ENCODE measurements around the gene SMAD4.

Gene SMAD4

GRCh38 chr18:51044928-51045585 lies 15.0 kb downstream of the SMAD4 start:
- TF ChIP-seq CREB1 (IDR thresholded peaks at IDR 0.05; ENCODE audit: low read depth) (no peak), ZBTB7A (IDR thresholded peaks at IDR 0.05; ENCODE audit: low read depth) (no peak), REST (IDR thresholded peaks at IDR 0.05; ENCODE audit: low read depth) (no peak), TEAD4 (IDR thresholded peaks at IDR 0.05) (no peak), NFIC (IDR thresholded peaks at IDR 0.05) (no peak), MAX (IDR thresholded peaks at IDR 0.05) (no peak), CEBPB (IDR thresholded peaks at IDR 0.05) (no peak), EGR1 (IDR thresholded peaks at IDR 0.05) (no peak), RAD21 (IDR thresholded peaks at IDR 0.05; ENCODE audit: low read depth) (no peak)

DNA sequence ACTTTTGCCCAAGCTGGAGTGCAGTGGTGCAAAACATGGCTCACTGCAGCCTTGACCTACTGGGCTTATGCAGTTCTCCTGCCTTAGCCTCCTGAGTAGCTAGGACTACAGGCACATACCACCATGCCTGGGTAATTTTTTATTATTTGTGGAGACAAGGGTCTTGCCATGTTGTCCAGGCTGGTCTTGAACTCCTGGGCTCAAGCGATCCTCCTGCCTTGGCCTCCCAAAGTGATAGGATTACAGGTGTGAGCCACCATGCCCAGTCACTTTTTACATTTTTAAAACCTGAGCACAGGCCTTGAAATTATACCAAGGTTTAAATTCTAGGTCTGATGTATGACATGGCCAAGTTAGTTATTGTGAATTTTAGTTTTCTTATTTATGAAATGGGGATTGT lies 18.2 kb downstream of the SMAD4 start:
- TF ChIP-seq TEAD4 (IDR thresholded peaks at IDR 0.05) (no peak), MAX (IDR thresholded peaks at IDR 0.05) (no peak), EP300 (IDR thresholded peaks at IDR 0.05; ENCODE audit: borderline replicate concordance) (no peak), YY1 (IDR thresholded peaks at IDR 0.05; ENCODE audit: low read depth) (no peak), CREB1 (IDR thresholded peaks at IDR 0.05; ENCODE audit: low read depth) (no peak)

- TF ChIP-seq USF1 (IDR thresholded peaks at IDR 0.05) (no peak), CEBPB (IDR thresholded peaks at IDR 0.05) (no peak), ZBTB7A (IDR thresholded peaks at IDR 0.05; ENCODE audit: low read depth) (no peak), TEAD4 (IDR thresholded peaks at IDR 0.05) (no peak), YY1 (IDR thresholded peaks at IDR 0.05; ENCODE audit: low read depth) (no peak), MAX (IDR thresholded peaks at IDR 0.05) (no peak), CREB1 (IDR thresholded peaks at IDR 0.05; ENCODE audit: low read depth) (no peak), NFIC (IDR thresholded peaks at IDR 0.05) (no peak), EGR1 (IDR thresholded peaks at IDR 0.05) (no peak), EP300 (IDR thresholded peaks at IDR 0.05; ENCODE audit: borderline replicate concordance) (no peak), REST (IDR thresholded peaks at IDR 0.05; ENCODE audit: low read depth) (no peak), RAD21 (IDR thresholded peaks at IDR 0.05; ENCODE audit: low read depth) (no peak), FOXM1 (IDR thresholded peaks at IDR 0.05; ENCODE audit: borderline replicate concordance, low read depth) (no peak), TAF1 (IDR thresholded peaks at IDR 0.05; ENCODE audit: low read depth) (no peak), TCF12 (IDR thresholded peaks at IDR 0.05; ENCODE audit: low read depth) (no peak)
Measured at GRCh38 chr18:51049137-51049536, 19.1 kb downstream of the SMAD4 start.

DNA sequence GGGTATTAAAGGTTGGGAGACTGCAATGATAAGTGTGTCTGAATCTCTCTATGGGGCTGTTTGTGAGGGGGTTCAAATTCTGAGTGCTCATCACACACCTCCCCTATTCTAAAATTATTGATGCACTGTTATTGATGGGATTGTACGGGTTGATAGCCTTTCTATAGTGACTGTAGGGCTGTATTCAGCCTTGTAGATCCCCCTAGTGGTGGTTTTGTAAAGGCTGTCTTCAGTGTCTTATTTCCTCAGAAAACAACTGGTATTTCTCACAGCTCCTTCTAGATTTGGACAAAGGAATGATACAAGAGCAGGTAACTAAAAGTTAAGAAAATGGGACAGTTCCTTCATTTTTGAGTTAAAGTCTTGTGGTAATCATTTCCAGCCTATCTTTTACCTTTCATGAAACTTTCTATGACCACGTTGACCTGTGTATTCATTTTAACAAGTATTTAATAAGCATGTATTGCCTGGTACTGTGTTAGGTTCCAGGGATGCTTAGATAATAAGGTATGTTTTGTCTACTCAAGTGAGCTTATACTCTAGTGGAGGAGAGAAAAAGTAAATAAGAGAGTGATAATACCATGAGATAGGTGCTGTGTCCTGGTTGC lies 21.2 kb downstream of the SMAD4 start:
- TF ChIP-seq RAD21 (IDR thresholded peaks at IDR 0.05; ENCODE audit: low read depth) (peak; percentile 66), NFIC (IDR thresholded peaks at IDR 0.05) (no peak)

DNA sequence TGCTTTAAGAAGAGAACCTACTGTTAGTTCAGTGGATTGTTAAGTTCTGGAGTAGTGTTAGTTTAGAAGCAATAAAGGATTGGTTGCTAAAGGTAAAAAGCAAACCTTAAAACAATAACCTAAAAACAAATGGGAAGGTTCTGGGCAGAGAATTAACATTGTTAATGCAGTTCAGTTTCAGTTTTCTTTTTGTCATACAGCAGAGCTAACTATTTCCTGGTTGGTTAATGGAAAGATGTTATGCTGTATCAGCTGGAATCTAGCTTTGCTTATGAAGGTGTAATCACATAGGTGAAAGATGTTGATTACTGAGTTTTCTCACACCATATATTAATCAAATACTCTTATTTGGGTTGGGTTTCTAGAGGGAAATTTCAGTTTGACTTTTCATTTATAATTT lies 23.8 kb downstream of the SMAD4 start:
- TF ChIP-seq FOXM1 (IDR thresholded peaks at IDR 0.05; ENCODE audit: borderline replicate concordance, low read depth): no peak

DNA sequence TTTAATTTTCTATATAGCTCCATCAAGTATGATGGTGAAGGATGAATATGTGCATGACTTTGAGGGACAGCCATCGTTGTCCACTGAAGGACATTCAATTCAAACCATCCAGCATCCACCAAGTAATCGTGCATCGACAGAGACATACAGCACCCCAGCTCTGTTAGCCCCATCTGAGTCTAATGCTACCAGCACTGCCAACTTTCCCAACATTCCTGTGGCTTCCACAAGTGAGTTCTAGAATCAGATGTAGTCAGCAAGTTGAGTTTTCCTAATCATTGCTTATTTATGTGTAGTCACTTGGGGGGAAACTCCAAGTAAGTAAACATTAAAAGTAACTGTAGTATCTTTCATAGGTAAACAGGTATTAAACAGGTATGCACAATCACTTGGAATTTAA lies 24.8 kb downstream of the SMAD4 start:
- no peak for TF ChIP-seq MAX (IDR thresholded peaks at IDR 0.05)
- no peak for TF ChIP-seq TAF1 (IDR thresholded peaks at IDR 0.05; ENCODE audit: low read depth)
- no peak for TF ChIP-seq ZBTB7A (IDR thresholded peaks at IDR 0.05; ENCODE audit: low read depth)
- TF ChIP-seq FOXM1 (IDR thresholded peaks at IDR 0.05; ENCODE audit: borderline replicate concordance, low read depth): no peak
- no peak for TF ChIP-seq REST (IDR thresholded peaks at IDR 0.05; ENCODE audit: low read depth)
- no peak for TF ChIP-seq USF1 (IDR thresholded peaks at IDR 0.05)
- no peak for TF ChIP-seq CREB1 (IDR thresholded peaks at IDR 0.05; ENCODE audit: low read depth)
- TF ChIP-seq EGR1 (IDR thresholded peaks at IDR 0.05): no peak
- no peak for TF ChIP-seq CEBPB (IDR thresholded peaks at IDR 0.05)
- TF ChIP-seq YY1 (IDR thresholded peaks at IDR 0.05; ENCODE audit: low read depth): no peak
- no peak for TF ChIP-seq NFIC (IDR thresholded peaks at IDR 0.05)
- no peak for TF ChIP-seq TCF12 (IDR thresholded peaks at IDR 0.05; ENCODE audit: low read depth)
- no peak for TF ChIP-seq TEAD4 (IDR thresholded peaks at IDR 0.05)
- no peak for TF ChIP-seq EP300 (IDR thresholded peaks at IDR 0.05; ENCODE audit: borderline replicate concordance)
- TF ChIP-seq RAD21 (IDR thresholded peaks at IDR 0.05; ENCODE audit: low read depth): no peak

Measured in Ishikawa (cell line).